Activated naive CD8-positive, alpha-beta T cell treated with anti-CD3 and anti-CD28 coated beads, Interleukin-2, amount 10 ng/mL, durations not matched to agents 7 days and 5 days (primary cell): Measurements from ENCODE around the gene SLC16A6. TPM values are rescaled to one million over a fixed set of nuclear protein-coding genes. Genes with fewer than 3 reads are reported as not detected.
A peak's percentile ranks its signal among the peaks of the same experiment; 100 is the strongest.
"Not testable (repeated sequence)": the region's sequence is repeated elsewhere in the genome, so short reads cannot be mapped to it uniquely, and the experiment has no call there.

Experiments used
- ATAC-seq: fragments of 150-1000 bp; cut with Tn5 transposase; one replicate; pipeline ENCODE4 v1.10.0; 2021; ENCODE audit warnings: low read depth, moderate library complexity
- POLR2A ChIA-PET: fragments of 350-600 bp; sonication (Branson Sonifier 250); formaldehyde crosslinking; loops from one replicate; lab custom pipeline; 2021; ENCODE audit warnings: antibody characterized with exemption; lab: Charles Lee
- DNase-seq: peaks from one replicate; pipeline ENCODE4 v3.0.0; 2021
- H3K27ac Mint-ChIP-seq: one replicate; pipeline ENCODE4 v1.8.0; 2022; ENCODE audit warnings: mild to moderate bottlenecking, mixed read lengths
- H3K27me3 Mint-ChIP-seq: one replicate; pipeline ENCODE4 v1.8.0; 2022; ENCODE audit warnings: mild to moderate bottlenecking, moderate library complexity, mixed read lengths
- H3K36me3 Mint-ChIP-seq: one replicate; pipeline ENCODE4 v1.8.0; 2021; ENCODE audit warnings: mild to moderate bottlenecking, mixed read lengths
- H3K4me1 Mint-ChIP-seq: one replicate; pipeline ENCODE4 v1.8.0; 2021; ENCODE audit warnings: mixed read lengths
- H3K4me3 Mint-ChIP-seq: one replicate; pipeline ENCODE4 v1.8.0; 2022; ENCODE audit warnings: mild to moderate bottlenecking, moderate library complexity, mixed read lengths
- H3K9me3 Mint-ChIP-seq: one replicate; pipeline ENCODE4 v1.8.0; 2021; ENCODE audit warnings: mixed read lengths
- total RNA-seq, 2 experiments: library from RNA; stranded (reverse); gene quantifications; one replicate each; pipeline ENCODE4 v1.2.3, GENCODE V29; 2021

The SLC16A6 gene
- total RNA-seq, 2 experiments from 2014 or later = 5.8 to 6.5 TPM

- POLR2A ChIA-PET = interaction anchor here (2.0 kb wide), 1 partner anchor 133 kb away, joined by 18 read pairs; no protein-coding TSS in a partner anchor
- ATAC-seq, DNase-seq, H3K27me3 Mint-ChIP-seq, H3K9me3 Mint-ChIP-seq, H3K4me3 Mint-ChIP-seq, H3K27ac Mint-ChIP-seq: not testable (repeated sequence)
- Mint-ChIP-seq H3K4me1 (peaks cover 23% of the 10 kb centered on the region), H3K36me3 (peaks cover 16% of the 10 kb centered on the region)
Measured at GRCh38 chr17:68265833-68266232, 25.1 kb downstream of the SLC16A6 start.

GRCh38 chr17:68263101-68263681, 27.7 kb downstream of the SLC16A6 start:
- peaks cover 37% of the 10 kb centered on the region for H3K4me1 Mint-ChIP-seq
- not testable (repeated sequence) for H3K27me3 Mint-ChIP-seq, H3K36me3 Mint-ChIP-seq, DNase-seq, H3K9me3 Mint-ChIP-seq
- peak; percentile 19 for ATAC-seq
- H3K4me3 Mint-ChIP-seq = peak overlapping the region; percentile 4
- H3K27ac Mint-ChIP-seq = peak overlapping the region; percentile 59
- POLR2A ChIA-PET = interaction anchor here (0.6 to 1.7 kb wide), 4 partner anchors 11 to 174 kb away, joined by 3 to 6 read pairs (median 4); no protein-coding TSS in a partner anchor

- peak overlapping the region; percentile 59 for H3K27ac Mint-ChIP-seq
- not testable (repeated sequence) for ATAC-seq, H3K36me3 Mint-ChIP-seq, DNase-seq, H3K4me3 Mint-ChIP-seq, H3K27me3 Mint-ChIP-seq, H3K9me3 Mint-ChIP-seq
- H3K4me1 Mint-ChIP-seq = peaks cover 43% of the 10 kb centered on the region
- POLR2A ChIA-PET = interaction anchor here (0.9 to 1.1 kb wide), 2 partner anchors 10 to 13 kb away, joined by 3 to 5 read pairs; no protein-coding TSS in a partner anchor
Measured at GRCh38 chr17:68262467-68262866, 28.5 kb downstream of the SLC16A6 start.

- Mint-ChIP-seq H3K4me3 (peak overlapping the region; percentile 51), H3K4me1 (peaks cover 58% of the 10 kb centered on the region), H3K9me3 (no peaks in the 10 kb centered on the region), H3K27ac (peak overlapping the region; percentile 85), H3K36me3 (peaks cover 20% of the 10 kb centered on the region), H3K27me3 (no peaks in the 10 kb centered on the region)
- no peak for ATAC-seq
- DNase-seq = no peak
- POLR2A ChIA-PET = interaction anchor here (1.0 to 1.1 kb wide), 2 partner anchors 32 to 202 kb away, joined by 3 to 4 read pairs; no protein-coding TSS in a partner anchor
Measured at GRCh38 chr17:68260051-68260762, 30.7 kb downstream of the SLC16A6 start.

- Mint-ChIP-seq H3K4me1 (peaks cover 63% of the 10 kb centered on the region), H3K4me3 (peak overlapping the region; percentile 51), H3K27ac (peak overlapping the region; percentile 85), H3K36me3 (peaks cover 23% of the 10 kb centered on the region)
- POLR2A ChIA-PET = interaction anchor here (1.0 to 1.4 kb wide), 2 partner anchors 11 to 32 kb away, joined by 3 to 14 read pairs; partner anchors contain the start of gene AMZ2
- H3K9me3 Mint-ChIP-seq, H3K27me3 Mint-ChIP-seq, DNase-seq, ATAC-seq: not testable (repeated sequence)
Measured at GRCh38 chr17:68259648-68259951, 31.3 kb downstream of the SLC16A6 start.

GRCh38 chr17:68258890-68259647, 31.9 kb downstream of the SLC16A6 start:
- H3K9me3 Mint-ChIP-seq, H3K27me3 Mint-ChIP-seq: not testable (repeated sequence)
- peaks cover 65% of the 10 kb centered on the region for H3K4me1 Mint-ChIP-seq
- ATAC-seq = peak; percentile 95
- POLR2A ChIA-PET = interaction anchor here (0.8 to 1.4 kb wide), 4 partner anchors 11 to 140 kb away, joined by 3 to 14 read pairs (median 4); partner anchors contain the start of gene AMZ2
- peak overlapping the region; percentile 88 for H3K27ac Mint-ChIP-seq
- peaks cover 27% of the 10 kb centered on the region for H3K36me3 Mint-ChIP-seq
- H3K4me3 Mint-ChIP-seq = peak overlapping the region; percentile 58
- DNase-seq = peak; percentile 83

- Mint-ChIP-seq H3K4me1 (peaks cover 69% of the 10 kb centered on the region), H3K27ac (peak overlapping the region; percentile 66), H3K27me3 (no peaks in the 10 kb centered on the region), H3K4me3 (no peak overlapping the region), H3K9me3 (no peaks in the 10 kb centered on the region), H3K36me3 (peaks cover 33% of the 10 kb centered on the region)
- DNase-seq = no peak
- POLR2A ChIA-PET = interaction anchor here (0.8 to 1.4 kb wide), 5 partner anchors 9 to 199 kb away, joined by 3 to 14 read pairs (median 5); partner anchors contain the start of genes AMZ2 and WIPI1
- no peak for ATAC-seq
Measured at GRCh38 chr17:68257934-68258333, 33.0 kb downstream of the SLC16A6 start.

GRCh38 chr17:68256701-68257100, 34.2 kb downstream of the SLC16A6 start:
- ATAC-seq, DNase-seq, H3K9me3 Mint-ChIP-seq, H3K27me3 Mint-ChIP-seq: not testable (repeated sequence)
- POLR2A ChIA-PET = interaction anchor here (0.6 to 1.0 kb wide), 2 partner anchors 8 to 1026 kb away, joined by 6 to 8 read pairs; partner anchors contain the start of gene AMZ2
- H3K36me3 Mint-ChIP-seq = peaks cover 41% of the 10 kb centered on the region
- H3K4me1 Mint-ChIP-seq = peaks cover 67% of the 10 kb centered on the region
- H3K27ac Mint-ChIP-seq = peak overlapping the region; percentile 11
- peak overlapping the region; percentile 49 for H3K4me3 Mint-ChIP-seq

GRCh38 chr17:68255731-68256538, 35.0 kb downstream of the SLC16A6 start:
- H3K27me3 Mint-ChIP-seq = no peaks in the 10 kb centered on the region
- peaks cover 45% of the 10 kb centered on the region for H3K36me3 Mint-ChIP-seq
- H3K4me3 Mint-ChIP-seq = peak overlapping the region; percentile 49
- no peak for ATAC-seq
- POLR2A ChIA-PET = interaction anchor here (0.7 to 1.0 kb wide), 3 partner anchors 9 to 50 kb away, joined by 3 to 17 read pairs (median 3); partner anchors contain the start of gene AMZ2
- DNase-seq = no peak
- peak overlapping the region; percentile 74 for H3K27ac Mint-ChIP-seq
- H3K9me3 Mint-ChIP-seq = no peaks in the 10 kb centered on the region
- peaks cover 63% of the 10 kb centered on the region for H3K4me1 Mint-ChIP-seq

GRCh38 chr17:68255151-68255550, 35.8 kb downstream of the SLC16A6 start:
- POLR2A ChIA-PET = interaction anchor here (0.5 to 1.5 kb wide), 5 partner anchors 8 to 178 kb away, joined by 3 to 17 read pairs (median 4); partner anchors contain the start of gene AMZ2
- Mint-ChIP-seq H3K27me3 (no peaks in the 10 kb centered on the region), H3K9me3 (no peaks in the 10 kb centered on the region), H3K36me3 (peaks cover 49% of the 10 kb centered on the region), H3K27ac (peak overlapping the region; percentile 74), H3K4me3 (peak overlapping the region; percentile 49), H3K4me1 (peaks cover 62% of the 10 kb centered on the region)
- DNase-seq = no peak
- no peak for ATAC-seq

GRCh38 chr17:68253426-68253825, 37.5 kb downstream of the SLC16A6 start:
- Mint-ChIP-seq H3K36me3 (peaks cover 51% of the 10 kb centered on the region), H3K4me1 (peaks cover 65% of the 10 kb centered on the region), H3K27ac (peak overlapping the region; percentile 88), H3K4me3 (peak overlapping the region; percentile 17)
- ATAC-seq = peak; percentile 68
- DNase-seq, H3K27me3 Mint-ChIP-seq, H3K9me3 Mint-ChIP-seq: not testable (repeated sequence)
- POLR2A ChIA-PET = interaction anchor here (1.3 kb wide), 1 partner anchor 47 kb away, joined by 4 read pairs; no protein-coding TSS in a partner anchor

GRCh38 chr17:68249354-68249765, 41.6 kb downstream of the SLC16A6 start:
- peak overlapping the region; percentile 89 for H3K4me3 Mint-ChIP-seq
- DNase-seq (no peak), ATAC-seq (no peak)
- H3K27me3 Mint-ChIP-seq = no peaks in the 10 kb centered on the region
- peaks cover 31% of the 10 kb centered on the region for H3K36me3 Mint-ChIP-seq
- H3K27ac Mint-ChIP-seq = peak overlapping the region; percentile 98
- H3K9me3 Mint-ChIP-seq = no peaks in the 10 kb centered on the region
- peaks cover 44% of the 10 kb centered on the region for H3K4me1 Mint-ChIP-seq
- POLR2A ChIA-PET = interaction anchor here (1.3 to 4.0 kb wide), 8 partner anchors 8 to 210 kb away, joined by 3 to 95 read pairs (median 14); partner anchors contain the start of genes ARSG, SLC16A6 and WIPI1
